ENCODE measurements around the gene MORN1.

GRCh38 chr1:2356911-2357845 lies 34.2 kb downstream of the MORN1 start:
- TF ChIP-seq CTCF (IDR thresholded peaks at IDR 0.05), result no peak
- no peak for TF ChIP-seq POLR2A (IDR thresholded peaks at IDR 0.05)

All from right lobe of liver (tissue), 4 donors.